Heart left ventricle (tissue), 16 donors: Measurements from ENCODE around the gene ASCC1. TPM values are rescaled to one million over a fixed set of nuclear protein-coding genes. Genes with fewer than 3 reads are reported as not detected.

Source experiments
- ATAC-seq, 4 donors: fragments of 200-7000 bp; cut with Tn5 transposase; one replicate each; pipeline ENCODE4 v1.9.1; 2020 to 2022; ENCODE audit warnings: moderate library complexity in 4 of 4, mild to moderate bottlenecking in 3 of 4, moderate number of reproducible peaks in 1 of 4
- DNase-seq, 5 donors: peaks; one replicate each; pipeline ENCODE4 v3.0.0-alpha.2; 2020
- H3K27ac ChIP-seq, 12 donors: fragments of 200-600 bp; sonication (generic) in 4 of 12; one replicate each; pipeline versions ENCODE4 v1.5.0 to v1.8.0; 2016 to 2022; ENCODE audit warnings: mild to moderate bottlenecking in 2 of 12
- H3K27me3 ChIP-seq, 9 donors: fragments of 200-600 bp; sonication (generic) in 2 of 9; one replicate each; pipeline versions ENCODE4 v1.5.1 to v1.8.0; 2016 to 2022; ENCODE audit warnings: mild to moderate bottlenecking in 3 of 9
- H3K36me3 ChIP-seq, 9 donors: fragments of 200-600 bp; sonication (generic) in 2 of 9; one replicate each; pipeline versions ENCODE4 v1.5.0 to v1.8.0; 2018 to 2022; ENCODE audit warnings: mild to moderate bottlenecking in 2 of 9
- H3K4me1 ChIP-seq, 12 donors: fragments of 200-600 bp; sonication (generic) in 4 of 12; one replicate each; pipeline versions ENCODE4 v1.5.0 to v1.8.0; 2016 to 2022; ENCODE audit warnings: mild to moderate bottlenecking in 3 of 12
- H3K4me3 ChIP-seq, 12 donors: fragments of 200-600 bp; sonication (generic) in 4 of 12; one replicate each; pipeline versions ENCODE4 v1.5.0 to v1.8.0; 2017 to 2022; ENCODE audit warnings: mild to moderate bottlenecking in 9 of 12, moderate library complexity in 4 of 12
- H3K9me3 ChIP-seq, 12 donors: fragments of 200-600 bp; sonication (generic) in 4 of 12; one replicate each; pipeline versions ENCODE4 v1.5.0 to v1.8.0; 2016 to 2022; ENCODE audit warnings: mild to moderate bottlenecking in 1 of 12
- POLR2A ChIP-seq, 2 donors: fragments of 450-650 bp; IDR thresholded peaks; one replicate each; pipeline ENCODE4 v1.6.1; 2017; ENCODE audit warnings: antibody characterized with exemption in 2 of 2, mild to moderate bottlenecking in 2 of 2, moderate library complexity in 2 of 2
- WGBS, 4 donors: extraction: QIAGEN DNeasy Blood & Tissue Kit in 2 of 4; methylation state at CpG; one replicate each; pipeline versions ENCODE4 v1.1.5 to v1.1.7; 2013 to 2018; 5-methylcytosine and 5-hydroxymethylcytosine counted together
- intact Hi-C, 10 donors: fragments of 100-400 bp; cut with DNase I; formaldehyde crosslinking; loops; one replicate each; pipeline versions ENCODE4 v1.11.1 to v1.14.2; 2022
- polyA plus RNA-seq, 2 donors: library from polyadenylated mRNA; stranded (reverse); fragments of 200-250 nt; gene quantifications; one replicate each; pipeline ENCODE4 v1.2.3, GENCODE V29; 2013
- total RNA-seq, 9 donors: library from RNA; depleted of rRNA in 2 of 9; stranded (reverse); fragments of >200 nt in 2 of 9; fragmentation: NEBNext Ultra II Directional in 3 of 9; extraction: Animal tissue kit (Norgen Biotek cat#: 25700) in 3 of 9; gene quantifications; one replicate each; pipeline versions ENCODE4 v1.1.0 to v1.2.4, GENCODE V29; 2016 to 2023
- TF ChIP-seq, protein P1 (sequence below), 12 donors: fragments of 200-600 bp; sonication (generic) in 4 of 12; IDR thresholded peaks; one replicate each; pipeline versions ENCODE4 v1.5.0 to v1.8.0; 2018 to 2022; ENCODE audit warnings: antibody characterized with exemption in 12 of 12, mild to moderate bottlenecking in 5 of 12
- donor health status: ischemic (EF 13 %, LVEDD 7.1; RV severe dilation, severe dysfunction).
- donor health status: healthy with polysubstance abuse.
- donor health status: DM: no; HTN: yes; CAD: no.
- donor health status: DM: no; HTN: no; CAD: no.
- donor health status: ischemic (EF 25% LVEDD 6.9; RV normal size, moderate dysfunction).
- donor health status: ischemic (EF 25% LVEDD 5.7; RV mildly dilated, moderate dysfunction).
- donor health status: healthy.
- donor health status: DM: yes; HTN: yes; CAD: no.
- donor health status: ischemic (EF 35%, LVEDD 5.7; RV mildly dilated, moderate dysfunction).
- donor health status: nonischemic (EF 11% LVEDD 7.7; RV severe dilation, severe dysfunction).
- donor health status: DM: yes; HTN: yes; CAD: no.
- donor health status: PGD.
- donor health status: ischemic (EF 29% LVEDD 5.4; RV normal size, mild dysfunction).
- donor health status: nonischemic (EF 23%, LVEDD 6.1; RV moderate dilation, normal function).

ASCC1 gene
- total and polyA plus RNA-seq, 11 donors = 12.0 to 49.6 (median 35.3) TPM

DNA sequence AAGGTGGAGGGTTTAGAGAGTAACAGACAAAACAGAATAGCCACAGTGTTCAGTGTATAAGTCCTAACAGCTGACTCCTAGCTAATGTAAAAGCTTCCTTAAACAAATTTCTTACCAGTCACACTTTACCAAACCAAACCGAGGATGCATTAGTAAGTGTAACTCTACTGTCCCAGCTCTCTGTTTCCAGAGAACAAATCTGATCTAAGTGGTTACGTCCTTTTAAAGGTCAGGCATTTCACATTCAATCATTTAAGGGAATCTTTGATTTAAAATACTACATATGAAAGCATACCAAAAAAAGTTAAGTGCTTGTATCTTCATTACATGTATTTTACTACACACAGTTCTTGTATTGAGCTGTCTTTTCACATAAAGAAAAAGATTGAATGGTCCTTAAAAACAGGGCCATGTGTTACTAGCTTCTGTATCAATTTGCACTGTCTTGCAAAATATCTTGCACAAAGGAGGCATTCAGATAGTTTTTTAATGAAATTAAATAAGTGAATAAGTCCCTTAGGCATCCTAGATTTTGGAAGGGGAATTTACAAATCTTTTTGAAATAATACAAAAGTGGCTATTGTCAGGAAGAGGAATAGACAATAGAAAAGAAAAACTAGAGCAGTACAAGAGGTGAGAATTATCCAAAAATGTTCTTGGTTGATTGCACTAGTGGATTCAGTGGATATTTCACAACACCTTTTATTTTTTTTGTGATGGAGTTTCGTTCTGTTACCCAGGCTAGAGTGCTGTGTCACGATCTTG, 69.3 kb downstream of the ASCC1 start:
- intact Hi-C loops = no loop called here
- peak overlapping the region in 1 of 12 donors; percentile 17 for H3K27ac ChIP-seq
- H3K4me3 ChIP-seq = no peak overlapping the region
- H3K4me1 ChIP-seq = peaks cover 0 to 14% (median 2%) of the 10 kb centered on the region in 12 donors
- DNase-seq = no peak
- no peaks in the 10 kb centered on the region for H3K36me3 ChIP-seq
- no peaks in the 10 kb centered on the region for H3K9me3 ChIP-seq
- H3K27me3 ChIP-seq = no peaks in the 10 kb centered on the region
- ATAC-seq = peak in 2 of 4 donors; percentile 49 to 50
- WGBS, 4 donors = 80 to 83% (median 80%) methylated on average over 4 of the region's 4 CpGs
- TF ChIP-seq, protein P1, sequence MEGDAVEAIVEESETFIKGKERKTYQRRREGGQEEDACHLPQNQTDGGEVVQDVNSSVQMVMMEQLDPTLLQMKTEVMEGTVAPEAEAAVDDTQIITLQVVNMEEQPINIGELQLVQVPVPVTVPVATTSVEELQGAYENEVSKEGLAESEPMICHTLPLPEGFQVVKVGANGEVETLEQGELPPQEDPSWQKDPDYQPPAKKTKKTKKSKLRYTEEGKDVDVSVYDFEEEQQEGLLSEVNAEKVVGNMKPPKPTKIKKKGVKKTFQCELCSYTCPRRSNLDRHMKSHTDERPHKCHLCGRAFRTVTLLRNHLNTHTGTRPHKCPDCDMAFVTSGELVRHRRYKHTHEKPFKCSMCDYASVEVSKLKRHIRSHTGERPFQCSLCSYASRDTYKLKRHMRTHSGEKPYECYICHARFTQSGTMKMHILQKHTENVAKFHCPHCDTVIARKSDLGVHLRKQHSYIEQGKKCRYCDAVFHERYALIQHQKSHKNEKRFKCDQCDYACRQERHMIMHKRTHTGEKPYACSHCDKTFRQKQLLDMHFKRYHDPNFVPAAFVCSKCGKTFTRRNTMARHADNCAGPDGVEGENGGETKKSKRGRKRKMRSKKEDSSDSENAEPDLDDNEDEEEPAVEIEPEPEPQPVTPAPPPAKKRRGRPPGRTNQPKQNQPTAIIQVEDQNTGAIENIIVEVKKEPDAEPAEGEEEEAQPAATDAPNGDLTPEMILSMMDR (IDR thresholded peaks at IDR 0.05) = no peak
- TF ChIP-seq POLR2A (IDR thresholded peaks at IDR 0.05) = no peak

DNA sequence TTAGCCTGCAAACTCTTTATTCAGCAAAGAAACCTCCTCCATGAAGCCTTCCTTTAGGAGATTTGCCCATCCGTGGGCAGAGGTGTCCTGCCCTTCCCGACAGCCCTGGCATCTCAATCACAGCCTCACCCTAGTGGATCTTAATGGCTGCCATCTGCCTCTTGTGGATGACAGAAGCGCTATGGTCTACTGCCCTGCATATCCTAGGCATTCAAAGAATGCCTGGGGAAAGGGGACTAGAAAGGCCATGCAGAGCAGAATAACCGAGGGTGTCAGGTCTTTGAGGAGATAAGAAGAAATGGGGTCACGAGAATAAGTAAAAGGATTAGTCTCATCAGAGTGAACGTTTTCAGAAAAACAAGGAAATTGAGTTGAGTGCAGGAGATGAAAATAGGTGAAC, 70.0 kb downstream of the ASCC1 start:
- no peak for DNase-seq

DNA sequence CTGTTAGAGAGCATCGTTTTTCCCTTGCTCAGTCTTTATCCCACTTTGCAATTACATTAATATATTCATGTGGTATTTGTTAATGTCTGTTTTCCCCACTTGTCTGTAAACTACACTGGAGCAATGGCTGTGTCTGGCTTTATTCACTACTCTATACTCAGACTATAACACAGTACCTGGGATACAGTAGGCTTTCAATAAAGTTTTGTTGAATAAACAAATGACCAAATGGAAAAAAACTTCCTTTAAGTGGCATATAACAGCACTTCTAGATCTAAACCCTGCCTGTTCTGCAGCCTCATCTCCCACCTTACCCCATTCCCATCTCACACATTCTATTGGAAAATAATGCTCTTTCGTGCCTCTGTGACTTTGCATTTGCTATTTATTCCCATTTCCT, 70.4 kb downstream of the ASCC1 start:
- DNase-seq (no peak), ATAC-seq (no peak)
- H3K9me3 ChIP-seq = no peaks in the 10 kb centered on the region
- TF ChIP-seq POLR2A (IDR thresholded peaks at IDR 0.05) = no peak
- TF ChIP-seq, protein P1 (IDR thresholded peaks at IDR 0.05) = no peak
- WGBS, 4 donors = 84 to 95% (median 93%) methylated on average over 2 of the region's 2 CpGs
- H3K4me1 ChIP-seq = peaks cover 0 to 14% (median 2%) of the 10 kb centered on the region in 12 donors
- no peak overlapping the region for H3K27ac ChIP-seq
- H3K36me3 ChIP-seq = no peaks in the 10 kb centered on the region
- no peak overlapping the region for H3K4me3 ChIP-seq
- intact Hi-C loops = no loop called here
- H3K27me3 ChIP-seq = no peaks in the 10 kb centered on the region

More for the DNA sequence above, 70.0 kb downstream of the ASCC1 start:
- no peak for ATAC-seq
- Histone ChIP-seq H3K9me3 (no peaks in the 10 kb centered on the region), H3K4me1 (peaks cover 0 to 14% (median 2%) of the 10 kb centered on the region in 12 donors), H3K36me3 (no peaks in the 10 kb centered on the region), H3K27me3 (no peaks in the 10 kb centered on the region), H3K27ac (no peak overlapping the region), H3K4me3 (no peak overlapping the region)
- WGBS, 4 donors = 61 to 72% (median 69%) methylated on average over 6 of the region's 6 CpGs
- intact Hi-C loops = no loop called here
- TF ChIP-seq, protein P1 (IDR thresholded peaks at IDR 0.05) = no peak
- TF ChIP-seq POLR2A (IDR thresholded peaks at IDR 0.05) = no peak

DNA sequence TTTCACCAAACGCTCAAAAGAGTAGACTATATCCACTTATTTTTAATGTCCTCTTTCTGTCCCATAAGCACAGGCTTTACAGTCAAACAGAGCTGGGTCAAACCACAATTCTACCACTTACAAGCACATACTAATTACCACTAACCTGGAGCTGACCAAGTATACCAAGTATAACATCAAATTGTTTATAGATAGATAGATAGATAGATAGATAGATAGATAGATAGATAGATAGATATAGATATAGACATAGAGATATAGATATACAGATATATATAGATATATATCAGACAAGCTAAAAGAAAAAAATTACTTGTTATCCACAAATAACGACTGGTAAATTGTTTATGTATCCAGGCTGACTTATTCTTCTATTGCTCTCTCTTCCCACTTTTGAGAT, 75.2 kb downstream of the ASCC1 start:
- Histone ChIP-seq H3K4me3 (no peak overlapping the region), H3K36me3 (peaks cover 0 to 8% (median 0%) of the 10 kb centered on the region in 9 donors), H3K4me1 (peaks cover 0 to 13% (median 0%) of the 10 kb centered on the region in 12 donors), H3K27me3 (no peaks in the 10 kb centered on the region), H3K9me3 (no peaks in the 10 kb centered on the region), H3K27ac (no peak overlapping the region)
- no peak for ATAC-seq
- intact Hi-C loops = no loop called here
- WGBS, 4 donors = 90 to 95% (median 93%) methylated on average over 2 of the region's 2 CpGs
- TF ChIP-seq POLR2A (IDR thresholded peaks at IDR 0.05) = no peak
- TF ChIP-seq, protein P1 (IDR thresholded peaks at IDR 0.05) = no peak
- no peak for DNase-seq
